ENCODE measurements around the gene THSD7B.

Gene THSD7B

DNA sequence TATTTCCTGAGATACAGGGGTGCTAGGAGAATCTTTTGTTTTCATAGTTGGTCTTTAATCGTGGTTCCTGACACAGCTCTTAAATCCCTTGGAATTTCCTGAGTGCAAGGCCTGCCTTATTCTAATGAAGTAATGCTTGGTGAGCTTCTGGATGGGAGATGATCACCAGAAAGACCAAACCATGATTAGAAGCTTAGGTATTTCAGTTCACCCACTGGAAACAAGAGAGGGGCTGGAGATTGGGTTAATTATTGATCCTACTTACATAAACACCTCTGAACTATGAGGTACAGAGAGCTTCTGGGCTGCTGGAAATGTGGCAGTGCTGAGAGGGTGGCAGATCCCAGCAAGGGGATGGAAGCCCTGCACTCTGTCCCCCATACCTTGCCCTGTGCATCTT lies 406.8 kb downstream of the THSD7B start:
- peaks cover 0 to 6% of the 10 kb centered on the region in 2 donors for H3K9me3 Mint-ChIP-seq
- no peak for DNase-seq
- ATAC-seq (replicated peaks) = no peak
- no peaks in the 10 kb centered on the region for H3K27me3 Mint-ChIP-seq
- no peak overlapping the region for H3K27ac Mint-ChIP-seq
- H3K4me3 Mint-ChIP-seq = no peak overlapping the region
- no peaks in the 10 kb centered on the region for H3K4me1 Mint-ChIP-seq (ENCODE audit: low read depth in 2 of 2)
- no peaks in the 10 kb centered on the region for H3K36me3 Mint-ChIP-seq (ENCODE audit: insufficient read depth)

DNA sequence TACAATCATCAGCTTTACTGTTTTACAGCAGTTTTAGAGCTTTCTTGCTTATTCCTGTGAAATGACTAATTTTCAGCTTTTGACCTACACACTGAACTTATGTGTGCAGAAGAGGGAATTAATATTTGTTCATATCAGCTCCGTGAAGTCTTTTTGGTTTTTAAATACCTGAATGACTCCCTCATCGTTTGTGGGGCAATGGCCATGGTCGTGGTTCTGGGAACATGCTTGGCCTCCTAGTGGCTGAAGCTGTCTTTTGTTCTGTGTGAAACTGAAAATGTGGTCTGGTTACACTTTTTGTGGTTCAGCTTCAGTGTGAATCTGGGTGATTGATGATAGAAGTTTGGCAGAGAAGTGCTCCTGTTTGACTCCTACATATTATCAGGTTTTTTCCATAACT lies 408.1 kb downstream of the THSD7B start:
- no peak overlapping the region for H3K4me3 Mint-ChIP-seq
- DNase-seq (no peak), ATAC-seq (replicated peaks) (no peak)
- H3K27me3 Mint-ChIP-seq = no peaks in the 10 kb centered on the region
- H3K27ac Mint-ChIP-seq = no peak overlapping the region
- H3K9me3 Mint-ChIP-seq = peaks cover 0 to 6% of the 10 kb centered on the region in 2 donors
- no peaks in the 10 kb centered on the region for H3K4me1 Mint-ChIP-seq (ENCODE audit: low read depth in 2 of 2)
- H3K36me3 Mint-ChIP-seq (ENCODE audit: insufficient read depth) = no peaks in the 10 kb centered on the region

DNA sequence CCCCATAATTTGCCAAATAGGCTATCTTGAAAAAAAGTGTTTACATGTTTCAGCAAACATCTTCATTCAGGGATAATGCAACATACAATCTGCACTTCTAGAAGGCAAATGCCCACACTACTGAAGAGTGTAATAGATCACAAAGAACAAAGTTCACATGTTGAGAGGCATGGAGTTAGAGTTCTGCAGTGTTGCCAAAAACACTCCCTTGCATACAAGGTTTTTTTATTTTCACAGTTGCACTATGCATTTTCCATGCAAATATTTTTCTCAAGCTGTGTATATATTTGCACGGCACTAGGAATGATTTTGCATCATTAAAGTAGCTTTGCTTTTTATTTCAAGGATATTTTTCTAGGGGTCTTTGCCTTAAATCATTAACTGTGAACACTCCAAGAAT lies 409.9 kb downstream of the THSD7B start:
- no peak for ATAC-seq (replicated peaks)
- no peak overlapping the region for H3K27ac Mint-ChIP-seq

DNA sequence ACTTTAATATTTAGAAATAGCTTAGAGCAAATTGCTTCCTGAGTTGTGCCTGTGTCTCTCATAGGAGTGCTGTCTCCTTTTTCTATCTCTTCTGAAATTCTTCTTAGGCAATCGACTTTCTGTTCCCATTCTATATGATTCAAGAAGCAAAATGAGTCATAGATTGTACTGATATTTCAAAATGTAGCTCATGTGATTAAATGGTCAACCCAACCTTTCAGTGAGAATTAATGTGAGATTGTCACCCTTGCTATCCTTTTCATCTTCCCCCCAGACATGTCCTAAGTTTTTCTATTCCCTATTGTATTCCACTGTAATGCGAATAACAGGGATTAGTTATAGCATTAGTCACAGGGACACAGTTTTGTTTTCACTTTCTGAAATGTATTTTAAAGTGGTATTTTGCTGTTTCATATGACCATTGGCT lies 413.6 kb downstream of the THSD7B start:
- H3K27ac Mint-ChIP-seq = no peak overlapping the region
- no peak for ATAC-seq (replicated peaks)
- no peak overlapping the region for H3K4me3 Mint-ChIP-seq
- H3K36me3 Mint-ChIP-seq (ENCODE audit: insufficient read depth) = no peaks in the 10 kb centered on the region
- H3K27me3 Mint-ChIP-seq = no peaks in the 10 kb centered on the region
- H3K4me1 Mint-ChIP-seq (ENCODE audit: low read depth in 2 of 2) = no peaks in the 10 kb centered on the region
- DNase-seq = no peak
- H3K9me3 Mint-ChIP-seq = peaks cover 0 to 6% of the 10 kb centered on the region in 2 donors

More for the DNA sequence above, 409.9 kb downstream of the THSD7B start:
- no peak for DNase-seq
- Mint-ChIP-seq H3K4me3 (no peak overlapping the region), H3K36me3 (ENCODE audit: insufficient read depth) (no peaks in the 10 kb centered on the region), H3K4me1 (ENCODE audit: low read depth in 2 of 2) (no peaks in the 10 kb centered on the region), H3K9me3 (peaks cover 0 to 6% of the 10 kb centered on the region in 2 donors), H3K27me3 (no peaks in the 10 kb centered on the region)

DNA sequence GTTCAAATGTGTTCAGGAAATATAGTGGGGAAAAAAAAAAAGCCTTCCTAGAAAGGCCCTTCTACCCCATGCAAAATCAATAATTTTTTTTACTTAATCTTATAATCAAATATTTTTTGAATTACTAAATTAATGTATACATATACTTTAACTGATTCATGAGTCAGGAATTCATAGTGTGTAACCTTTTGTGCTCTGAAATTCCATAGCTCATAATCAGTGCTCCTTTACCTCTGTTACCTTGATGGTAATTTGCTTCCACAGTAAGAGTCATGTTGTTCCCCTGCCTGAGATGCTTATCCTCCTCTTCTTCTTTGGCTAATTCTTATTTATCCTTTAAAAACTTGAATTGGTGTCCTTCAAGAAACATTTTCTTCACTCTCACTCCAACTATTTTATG lies 414.2 kb downstream of the THSD7B start:
- no peak overlapping the region for H3K4me3 Mint-ChIP-seq
- no peak overlapping the region for H3K27ac Mint-ChIP-seq
- H3K9me3 Mint-ChIP-seq = peaks cover 0 to 4% of the 10 kb centered on the region in 2 donors
- no peaks in the 10 kb centered on the region for H3K27me3 Mint-ChIP-seq
- ATAC-seq (replicated peaks) (no peak), DNase-seq (no peak)
- H3K4me1 Mint-ChIP-seq (ENCODE audit: low read depth in 2 of 2) = no peaks in the 10 kb centered on the region
- H3K36me3 Mint-ChIP-seq (ENCODE audit: insufficient read depth) = no peaks in the 10 kb centered on the region

DNA sequence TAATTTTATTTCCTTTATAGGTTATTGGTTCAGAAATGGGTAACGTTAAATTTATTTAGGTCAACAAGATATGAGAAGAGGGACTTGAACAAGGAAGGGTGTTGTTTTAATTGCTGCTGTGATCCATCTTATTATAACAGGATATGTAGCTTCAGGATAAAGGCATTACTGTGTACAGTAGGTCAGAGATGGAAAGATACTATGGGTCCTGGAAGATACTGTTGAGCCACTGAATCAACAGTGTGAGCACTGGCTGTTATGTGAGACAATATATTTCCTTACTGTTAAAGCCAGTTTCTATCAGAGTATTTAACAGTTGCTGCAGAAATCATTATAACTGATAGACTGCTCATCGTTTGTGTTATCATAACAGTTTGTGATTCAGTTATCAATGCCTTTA lies 414.7 kb downstream of the THSD7B start:
- Mint-ChIP-seq H3K9me3 (no peaks in the 10 kb centered on the region), H3K27me3 (no peaks in the 10 kb centered on the region)

DNA sequence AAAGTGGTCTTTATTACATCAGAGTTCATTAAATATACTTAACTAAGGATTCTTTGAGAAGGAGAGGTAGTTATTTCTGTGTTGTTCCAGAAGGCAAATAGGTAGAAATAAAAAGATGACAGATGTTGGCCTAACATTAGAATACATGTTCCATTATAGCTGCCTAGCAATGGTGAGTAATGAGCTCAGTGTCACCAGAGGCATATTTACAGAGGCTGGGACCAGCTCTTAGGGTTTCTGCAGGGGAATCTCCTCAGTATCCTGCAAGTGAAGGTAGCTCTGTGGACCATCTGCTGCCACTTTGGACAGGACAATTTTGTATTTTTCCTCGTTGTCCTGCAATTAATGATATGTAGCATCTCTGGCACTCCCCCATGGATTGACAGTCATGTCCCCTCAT lies 416.0 kb downstream of the THSD7B start:
- DNase-seq (no peak), ATAC-seq (replicated peaks) (no peak)
- Mint-ChIP-seq H3K27me3 (no peaks in the 10 kb centered on the region), H3K36me3 (ENCODE audit: insufficient read depth) (no peaks in the 10 kb centered on the region), H3K4me1 (ENCODE audit: low read depth in 2 of 2) (no peaks in the 10 kb centered on the region), H3K27ac (no peak overlapping the region), H3K9me3 (no peaks in the 10 kb centered on the region), H3K4me3 (no peak overlapping the region)

More for the DNA sequence above, 414.7 kb downstream of the THSD7B start:
- Mint-ChIP-seq H3K4me3 (no peak overlapping the region), H3K27ac (no peak overlapping the region), H3K4me1 (ENCODE audit: low read depth in 2 of 2) (no peaks in the 10 kb centered on the region), H3K36me3 (ENCODE audit: insufficient read depth) (no peaks in the 10 kb centered on the region)
- ATAC-seq (replicated peaks) = no peak
- DNase-seq = no peak

DNA sequence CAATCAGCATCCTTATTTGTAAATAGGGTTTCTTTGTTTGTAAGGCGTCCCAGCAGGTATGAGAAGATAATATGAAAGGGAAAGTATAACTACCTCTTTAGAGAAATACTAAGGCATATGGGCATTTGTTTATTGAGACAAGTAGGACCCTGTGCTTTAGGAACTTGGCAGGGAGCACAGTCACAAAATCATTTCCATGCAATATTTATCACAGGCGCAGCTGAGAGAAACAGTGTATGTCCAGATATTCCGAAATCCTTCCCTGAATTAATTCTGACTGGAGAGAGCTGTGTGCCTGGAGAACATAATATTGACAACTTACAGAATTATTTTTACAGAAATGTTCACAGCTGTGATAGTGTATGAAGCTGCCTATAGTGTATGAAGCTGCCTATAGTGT lies 416.7 kb downstream of the THSD7B start:
- Mint-ChIP-seq H3K27ac (no peak overlapping the region), H3K36me3 (ENCODE audit: insufficient read depth) (no peaks in the 10 kb centered on the region), H3K4me3 (no peak overlapping the region), H3K4me1 (ENCODE audit: low read depth in 2 of 2) (no peaks in the 10 kb centered on the region), H3K9me3 (no peaks in the 10 kb centered on the region), H3K27me3 (no peaks in the 10 kb centered on the region)
- no peak for DNase-seq
- no peak for ATAC-seq (replicated peaks)

DNA sequence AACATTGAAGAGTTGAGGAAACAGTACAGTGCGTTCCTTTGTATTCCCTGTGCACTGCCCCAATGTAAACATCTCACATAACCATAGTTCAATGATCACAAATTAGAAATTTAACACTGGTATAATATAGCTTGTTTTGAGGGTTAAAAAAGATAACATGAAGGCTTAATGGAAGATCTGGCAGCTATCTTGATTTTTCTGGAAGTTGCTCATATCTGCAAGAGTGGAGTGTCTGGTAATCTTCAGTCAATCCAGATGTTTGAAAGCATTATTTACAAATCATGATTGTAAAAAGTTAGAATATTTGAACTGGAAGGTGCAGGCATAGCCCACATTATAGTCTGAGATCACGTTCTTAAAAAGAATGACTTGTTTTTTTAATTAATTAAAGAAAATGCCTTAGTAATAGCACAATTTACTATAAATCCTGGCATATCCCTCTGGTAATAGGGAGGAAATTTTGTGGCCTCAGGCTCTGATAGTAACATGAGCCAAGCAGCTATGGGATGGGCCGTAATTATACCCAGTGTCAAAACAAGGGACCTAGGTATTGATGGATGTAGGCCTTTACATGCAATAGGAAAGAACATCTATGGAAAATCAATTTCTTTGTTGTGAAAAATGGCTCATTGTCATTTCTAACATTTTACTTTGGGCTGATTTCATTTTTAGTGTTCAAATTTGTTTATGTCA lies 418.0 kb downstream of the THSD7B start:
- Mint-ChIP-seq H3K27ac (no peak overlapping the region), H3K4me3 (no peak overlapping the region), H3K36me3 (ENCODE audit: insufficient read depth) (no peaks in the 10 kb centered on the region), H3K9me3 (no peaks in the 10 kb centered on the region), H3K27me3 (no peaks in the 10 kb centered on the region), H3K4me1 (ENCODE audit: low read depth in 2 of 2) (no peaks in the 10 kb centered on the region)
- ATAC-seq (replicated peaks) (no peak), DNase-seq (no peak)

DNA sequence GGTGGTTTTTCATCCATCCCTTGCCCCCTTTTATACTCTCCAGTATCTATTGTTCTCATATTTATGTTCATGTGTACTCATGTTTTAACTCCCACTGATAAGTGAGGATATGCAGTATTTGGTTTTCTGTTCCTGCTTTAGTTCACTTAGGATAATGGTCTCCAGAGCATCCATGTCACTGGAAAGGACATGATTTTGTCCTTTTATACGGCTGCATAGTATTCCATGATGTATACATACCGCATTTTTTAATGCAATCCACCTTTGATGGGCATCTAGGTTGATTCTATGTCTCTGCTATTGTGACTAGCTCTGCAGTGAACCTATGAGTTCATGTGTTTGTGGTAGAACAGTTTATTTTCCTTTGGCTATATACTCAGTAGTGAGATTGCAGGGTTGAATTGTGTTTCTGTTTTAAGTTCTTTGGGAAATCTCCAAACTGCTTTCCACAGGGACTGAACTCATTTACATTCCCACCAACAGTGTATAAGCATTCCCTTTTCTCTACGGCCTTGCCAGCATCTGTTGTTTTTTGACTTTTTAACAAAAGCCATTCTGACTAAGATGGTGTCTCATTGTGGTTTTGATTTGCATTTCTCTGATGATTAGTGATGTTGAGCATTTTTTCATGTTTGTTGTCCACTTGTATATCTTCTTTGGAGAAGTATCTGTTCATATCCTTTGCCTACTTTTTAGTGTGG lies 420.2 kb downstream of the THSD7B start:
- Mint-ChIP-seq H3K27me3 (no peaks in the 10 kb centered on the region), H3K27ac (no peak overlapping the region), H3K4me3 (no peak overlapping the region), H3K36me3 (ENCODE audit: insufficient read depth) (no peaks in the 10 kb centered on the region), H3K4me1 (ENCODE audit: low read depth in 2 of 2) (no peaks in the 10 kb centered on the region), H3K9me3 (no peaks in the 10 kb centered on the region)
- ATAC-seq (replicated peaks) (no peak), DNase-seq (no peak)

DNA sequence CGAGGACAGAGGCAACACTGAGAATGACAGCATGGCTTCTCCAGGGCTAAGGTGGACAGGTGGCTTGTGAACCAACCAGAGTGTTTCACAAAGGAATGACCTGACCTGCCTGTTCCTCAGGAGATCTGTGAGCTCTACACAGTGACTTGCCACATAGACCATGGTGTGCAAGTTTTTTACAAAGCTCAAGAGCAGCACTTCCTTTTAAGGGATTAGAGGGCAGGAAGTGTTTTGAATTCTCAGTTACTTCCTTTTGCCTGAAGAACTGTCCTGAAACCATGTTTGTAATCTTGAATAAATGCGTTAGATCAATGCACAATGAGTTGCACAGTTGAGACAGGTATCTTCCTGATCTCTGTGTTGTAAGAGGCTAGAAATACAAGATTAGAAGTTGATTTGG lies 421.9 kb downstream of the THSD7B start:
- Mint-ChIP-seq H3K27me3 (no peaks in the 10 kb centered on the region), H3K27ac (no peak overlapping the region), H3K4me3 (no peak overlapping the region), H3K36me3 (ENCODE audit: insufficient read depth) (no peaks in the 10 kb centered on the region), H3K9me3 (peaks cover 5 to 10% of the 10 kb centered on the region in 2 donors), H3K4me1 (ENCODE audit: low read depth in 2 of 2) (no peaks in the 10 kb centered on the region)
- DNase-seq (no peak), ATAC-seq (replicated peaks) (no peak)

DNA sequence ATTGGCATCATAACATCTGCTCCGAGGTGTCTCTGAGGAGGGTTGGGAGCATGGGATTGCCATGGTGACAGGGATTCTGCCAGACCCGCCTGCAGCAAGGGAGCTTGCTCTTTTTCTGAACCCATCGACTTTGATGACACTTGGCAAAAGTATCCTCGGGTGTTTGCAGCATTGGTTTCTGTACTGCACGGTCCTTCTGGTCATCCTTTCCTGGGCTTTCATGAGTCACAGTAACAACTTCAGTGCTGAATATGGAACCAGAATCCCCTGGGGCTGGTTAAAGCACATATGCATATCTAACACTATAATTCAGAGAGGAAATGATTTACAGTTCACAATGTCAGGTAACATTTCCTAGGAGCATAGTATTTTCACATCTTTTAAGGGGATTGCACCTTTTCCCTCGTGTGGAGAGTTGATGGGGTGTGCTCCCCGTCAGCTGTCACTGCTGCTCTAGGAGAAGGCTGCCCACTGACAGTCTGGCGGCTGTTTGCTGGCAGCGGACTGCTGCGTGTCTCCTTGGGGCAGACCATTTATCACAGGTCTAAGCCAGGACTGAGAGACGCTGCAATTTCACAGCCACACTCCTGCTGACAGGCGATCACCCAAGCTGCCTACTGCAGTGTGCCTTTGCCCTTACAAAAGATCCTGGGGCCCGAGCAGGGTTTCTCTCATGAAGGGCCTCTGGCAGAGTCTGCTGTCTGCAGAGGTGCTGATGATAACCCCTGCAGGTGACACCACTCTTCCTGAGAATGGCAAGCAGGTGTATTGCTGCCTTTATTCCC lies 425.3 kb downstream of the THSD7B start:
- Mint-ChIP-seq H3K36me3 (ENCODE audit: insufficient read depth) (no peaks in the 10 kb centered on the region), H3K4me1 (ENCODE audit: low read depth in 2 of 2) (no peaks in the 10 kb centered on the region), H3K4me3 (no peak overlapping the region), H3K9me3 (peaks cover 5 to 10% of the 10 kb centered on the region in 2 donors), H3K27ac (no peak overlapping the region), H3K27me3 (no peaks in the 10 kb centered on the region)
- no peak for ATAC-seq (replicated peaks)
- DNase-seq = no peak

DNA sequence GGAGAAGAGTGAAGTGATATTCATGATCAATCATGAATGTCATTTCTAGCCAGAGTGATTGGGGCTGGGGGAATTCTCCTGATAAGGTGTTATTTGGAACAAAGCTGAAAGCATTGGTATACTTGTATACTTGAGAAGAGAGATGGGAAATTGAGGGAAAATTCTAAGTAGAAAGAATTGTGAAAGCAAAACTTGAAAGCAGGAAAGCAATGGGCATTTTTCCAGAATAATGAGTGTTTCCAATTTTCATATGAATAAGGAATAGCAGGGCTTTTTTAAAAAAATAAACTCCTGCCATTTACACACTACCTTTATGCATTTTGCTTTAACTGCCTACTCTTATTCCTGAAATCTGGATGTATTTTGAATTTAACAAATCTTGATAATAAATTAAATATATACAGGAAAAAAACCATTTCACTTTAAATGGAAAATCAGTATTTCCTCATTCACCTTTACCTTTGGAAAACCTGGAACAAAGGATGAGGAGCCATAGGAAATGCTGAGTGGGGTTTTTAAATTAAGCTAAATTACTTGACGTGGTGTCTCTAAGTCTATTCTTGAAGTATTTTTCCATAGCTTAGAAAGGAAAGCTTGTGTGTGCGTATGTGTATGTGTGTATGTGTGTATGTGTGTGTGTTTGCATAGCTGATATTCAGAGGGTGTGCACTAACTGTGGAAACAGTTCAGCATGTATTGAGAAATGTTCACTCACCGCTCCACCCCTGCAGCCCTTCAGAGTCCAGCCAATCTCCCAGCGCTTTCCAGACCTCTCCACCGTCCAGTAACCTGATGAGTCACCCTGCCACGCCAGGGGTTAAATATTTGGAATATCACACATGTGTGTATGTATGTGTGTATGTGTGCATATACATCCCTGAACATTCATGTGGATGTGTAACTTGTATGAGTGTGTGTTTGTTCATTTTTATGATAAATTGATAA lies 427.3 kb downstream of the THSD7B start:
- Mint-ChIP-seq H3K27me3 (no peaks in the 10 kb centered on the region), H3K4me3 (no peak overlapping the region), H3K9me3 (peaks cover 7 to 10% of the 10 kb centered on the region in 2 donors), H3K4me1 (ENCODE audit: low read depth in 2 of 2) (no peaks in the 10 kb centered on the region), H3K36me3 (ENCODE audit: insufficient read depth) (no peaks in the 10 kb centered on the region), H3K27ac (no peak overlapping the region)
- DNase-seq (no peak), ATAC-seq (replicated peaks) (no peak)
